RWPE1 (cell line): Measurements from ENCODE around the gene KCNK16.

ENCODE experiments used
- CTCF ChIA-PET: fragments of 350-600 bp; sonication (Branson Sonifier 250); formaldehyde crosslinking; extraction: SDS; loops from one replicate; lab custom pipeline; 2021; lab: Yijun Ruan, JAX
- POLR2A ChIA-PET: fragments of 400-600 bp; formaldehyde crosslinking; extraction: SDS; loops from one replicate; lab custom pipeline; 2020; ENCODE audit warnings: antibody characterized with exemption; ENCODE audit not compliant: low non-redundant PET; lab: Yijun Ruan, JAX
- DNase-seq: peaks from one replicate; pipeline ENCODE4 v3.0.0; 2012; ENCODE audit warnings: low spot score
- H3K27ac ChIP-seq: fragments of 450-650 bp; 2 replicates; pipeline ENCODE4 v1.5.1; 2017
- TF ChIP-seq, protein P1 (sequence below): fragments of 450-650 bp; conservative IDR thresholded peaks from 2 replicates; pipeline ENCODE4 v1.5.1; 2017; ENCODE audit warnings: low read depth, mild to moderate bottlenecking

Gene KCNK16

DNA sequence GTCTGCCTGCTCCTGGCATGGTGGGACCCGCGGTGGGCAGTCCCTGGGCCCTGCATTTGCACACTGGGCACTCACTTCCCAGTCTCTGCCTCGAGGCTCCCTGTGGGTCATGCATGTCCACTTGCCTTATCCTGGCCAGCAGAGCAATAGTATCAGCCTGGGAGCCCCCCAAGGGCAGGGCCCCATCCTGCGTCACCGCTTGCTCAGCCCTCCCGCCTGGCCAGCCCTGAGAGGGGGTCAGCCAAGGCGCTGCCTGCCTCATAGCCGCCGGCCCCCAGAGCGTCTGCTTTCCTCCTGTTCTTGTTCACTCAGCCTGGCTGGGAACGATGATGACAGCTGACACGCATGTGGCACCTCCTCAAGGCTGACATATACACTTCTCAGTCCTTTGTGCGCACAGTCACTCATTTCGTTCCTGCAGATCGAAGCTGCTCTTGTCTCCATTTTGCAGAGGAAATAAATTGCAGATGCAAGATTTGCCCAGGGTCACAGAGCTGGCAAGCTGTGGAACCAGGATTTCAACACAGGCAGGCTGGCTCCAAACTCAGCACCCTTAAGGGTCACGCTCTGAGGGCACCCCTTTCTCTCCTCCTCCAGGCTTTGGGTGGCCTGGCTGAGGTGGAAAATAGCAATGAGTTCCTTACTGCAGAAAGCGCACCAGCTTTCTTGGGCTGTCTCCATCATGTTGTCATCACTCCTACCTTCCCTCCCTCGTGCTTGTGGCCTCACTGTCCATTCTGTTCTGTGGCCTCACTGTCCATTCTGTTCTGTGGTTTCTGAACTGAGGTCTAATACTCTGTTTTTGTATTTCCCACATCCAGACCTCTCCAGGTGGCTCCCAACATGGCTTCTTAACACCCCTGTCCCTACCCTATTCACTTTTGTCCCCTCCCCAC is 25.5 kb downstream of the KCNK16 start:
- POLR2A ChIA-PET = no interaction called here
- no peak for DNase-seq
- H3K27ac ChIP-seq = no peak overlapping the region
- CTCF ChIA-PET = interaction anchor here (1.7 kb wide), 1 partner anchor 130 kb away, joined by 6 read pairs; no protein-coding TSS in a partner anchor
- TF ChIP-seq, protein P1, sequence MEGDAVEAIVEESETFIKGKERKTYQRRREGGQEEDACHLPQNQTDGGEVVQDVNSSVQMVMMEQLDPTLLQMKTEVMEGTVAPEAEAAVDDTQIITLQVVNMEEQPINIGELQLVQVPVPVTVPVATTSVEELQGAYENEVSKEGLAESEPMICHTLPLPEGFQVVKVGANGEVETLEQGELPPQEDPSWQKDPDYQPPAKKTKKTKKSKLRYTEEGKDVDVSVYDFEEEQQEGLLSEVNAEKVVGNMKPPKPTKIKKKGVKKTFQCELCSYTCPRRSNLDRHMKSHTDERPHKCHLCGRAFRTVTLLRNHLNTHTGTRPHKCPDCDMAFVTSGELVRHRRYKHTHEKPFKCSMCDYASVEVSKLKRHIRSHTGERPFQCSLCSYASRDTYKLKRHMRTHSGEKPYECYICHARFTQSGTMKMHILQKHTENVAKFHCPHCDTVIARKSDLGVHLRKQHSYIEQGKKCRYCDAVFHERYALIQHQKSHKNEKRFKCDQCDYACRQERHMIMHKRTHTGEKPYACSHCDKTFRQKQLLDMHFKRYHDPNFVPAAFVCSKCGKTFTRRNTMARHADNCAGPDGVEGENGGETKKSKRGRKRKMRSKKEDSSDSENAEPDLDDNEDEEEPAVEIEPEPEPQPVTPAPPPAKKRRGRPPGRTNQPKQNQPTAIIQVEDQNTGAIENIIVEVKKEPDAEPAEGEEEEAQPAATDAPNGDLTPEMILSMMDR = no peak

DNA sequence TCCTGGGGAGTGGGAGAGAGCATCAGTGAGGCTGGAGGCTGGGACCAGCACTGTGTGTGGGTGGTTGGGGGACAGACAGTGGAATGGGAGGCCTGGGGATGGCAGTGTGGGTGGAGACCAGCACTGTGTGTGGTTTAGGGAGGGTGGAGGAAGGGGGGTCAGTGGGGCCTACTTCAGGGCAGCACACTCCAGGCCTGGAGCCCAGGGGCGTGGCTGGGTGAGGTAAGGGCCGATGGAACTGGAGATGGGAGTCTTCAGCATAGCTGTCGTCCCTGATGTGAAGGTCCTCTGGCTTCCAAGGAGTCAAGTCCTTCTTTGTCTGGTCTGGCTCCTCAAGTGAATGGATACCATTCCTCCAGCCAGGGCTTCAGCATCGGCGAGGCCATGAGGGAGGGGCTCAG is 26.9 kb downstream of the KCNK16 start:
- H3K27ac ChIP-seq = no peak overlapping the region
- CTCF ChIA-PET = interaction anchor here (0.7 kb wide), 1 partner anchor 426 kb away, joined by 5 read pairs; no protein-coding TSS in a partner anchor
- TF ChIP-seq, protein P1 = no peak
- POLR2A ChIA-PET = no interaction called here
- DNase-seq = no peak

DNA sequence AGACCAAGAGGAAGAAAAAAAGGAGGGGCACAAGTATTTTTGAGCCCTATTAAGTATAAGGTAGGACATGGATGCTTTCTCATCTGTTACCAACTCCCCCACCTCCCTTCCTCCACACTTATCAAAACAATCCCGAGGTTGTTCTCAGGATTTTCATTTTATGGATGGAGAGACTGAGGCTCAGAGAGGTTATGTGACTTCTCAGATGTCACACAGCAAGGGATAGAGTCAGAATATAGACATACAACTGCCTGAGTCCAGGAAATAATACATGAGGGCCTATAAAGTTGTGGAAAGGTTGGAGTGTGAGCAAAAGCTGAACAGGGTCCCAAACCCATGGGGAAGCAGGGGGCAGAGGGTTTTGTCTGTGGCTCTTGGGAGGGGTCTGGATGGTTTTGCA is 27.6 kb downstream of the KCNK16 start:
- no peak overlapping the region for H3K27ac ChIP-seq
- no peak for DNase-seq
- ChIA-PET POLR2A (no interaction called here), CTCF (interaction anchor here (0.7 kb wide), 1 partner anchor 426 kb away, joined by 5 read pairs; no protein-coding TSS in a partner anchor)
- TF ChIP-seq, protein P1 = no peak

DNA sequence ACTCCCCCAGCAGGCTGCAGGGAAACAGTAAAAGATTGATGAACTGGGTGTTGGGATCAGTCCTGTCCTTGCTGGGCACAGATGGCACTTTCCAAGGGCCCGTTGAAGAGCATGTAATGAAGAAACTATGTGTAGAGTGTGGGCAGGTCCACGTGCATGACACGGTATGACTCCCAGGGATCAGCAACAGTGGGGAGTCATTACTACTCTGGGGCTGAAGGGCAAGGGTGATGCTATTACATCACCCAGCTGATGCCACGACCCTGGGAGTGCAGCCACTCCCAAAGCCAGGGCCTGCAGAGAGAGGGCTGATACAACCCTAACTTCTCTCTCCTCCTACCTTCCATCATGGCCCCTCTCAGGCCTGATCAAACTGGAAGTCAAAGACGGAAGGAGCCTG is 28.4 kb downstream of the KCNK16 start:
- POLR2A ChIA-PET = no interaction called here
- no peak overlapping the region for H3K27ac ChIP-seq
- TF ChIP-seq, protein P1 = no peak
- DNase-seq = no peak
- CTCF ChIA-PET = no interaction called here

DNA sequence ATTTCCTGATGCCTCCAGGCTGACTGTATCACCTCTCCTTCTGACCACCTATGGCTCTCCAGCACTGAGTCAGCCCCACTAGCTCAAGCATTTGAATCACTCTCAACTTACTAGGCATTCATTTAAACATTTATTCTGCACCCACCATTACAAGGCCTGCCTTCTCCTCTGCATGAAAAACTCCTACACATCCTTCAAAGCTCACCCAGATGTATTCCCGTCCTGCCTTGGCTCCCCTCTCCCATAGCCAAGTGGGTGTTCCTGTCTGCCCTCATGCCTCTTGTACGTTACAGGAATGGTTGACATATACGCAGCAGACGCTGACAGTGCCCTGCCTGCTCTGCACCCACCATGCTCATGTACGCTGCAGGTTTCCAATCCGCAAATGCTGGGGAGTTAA is 29.9 kb downstream of the KCNK16 start:
- ChIA-PET POLR2A (no interaction called here), CTCF (interaction anchor here (0.6 to 1.2 kb wide), 3 partner anchors 40 to 1477 kb away, joined by 3 to 4 read pairs (median 3); no protein-coding TSS in a partner anchor)
- TF ChIP-seq, protein P1 = no peak

DNA sequence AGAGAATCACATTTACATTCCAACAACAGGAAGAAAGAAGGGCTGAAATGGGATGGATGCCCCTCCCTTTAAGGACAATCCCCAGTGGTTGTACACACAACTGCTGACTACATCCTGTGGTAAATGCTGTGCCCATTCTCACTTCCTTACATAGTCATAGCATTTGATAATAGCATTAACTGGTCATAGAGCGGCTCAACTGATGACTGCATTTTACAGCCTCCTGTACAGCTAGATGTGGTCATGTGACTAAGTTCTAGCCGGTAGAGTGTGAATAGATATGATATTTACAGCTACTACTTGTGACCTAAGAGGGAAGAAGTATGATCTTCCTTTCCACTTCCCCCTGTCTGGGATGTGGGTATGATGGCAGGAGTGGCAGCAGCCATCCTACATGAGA is 33.0 kb downstream of the KCNK16 start:
- TF ChIP-seq, protein P1 = no peak
- H3K27ac ChIP-seq = no peak overlapping the region
- ChIA-PET POLR2A (no interaction called here), CTCF (no interaction called here)
- DNase-seq = no peak

More for the DNA sequence above, 29.9 kb downstream of the KCNK16 start:
- H3K27ac ChIP-seq = no peak overlapping the region
- DNase-seq = no peak
